Measurements from ENCODE around the gene NTM.

The NTM gene

DNA sequence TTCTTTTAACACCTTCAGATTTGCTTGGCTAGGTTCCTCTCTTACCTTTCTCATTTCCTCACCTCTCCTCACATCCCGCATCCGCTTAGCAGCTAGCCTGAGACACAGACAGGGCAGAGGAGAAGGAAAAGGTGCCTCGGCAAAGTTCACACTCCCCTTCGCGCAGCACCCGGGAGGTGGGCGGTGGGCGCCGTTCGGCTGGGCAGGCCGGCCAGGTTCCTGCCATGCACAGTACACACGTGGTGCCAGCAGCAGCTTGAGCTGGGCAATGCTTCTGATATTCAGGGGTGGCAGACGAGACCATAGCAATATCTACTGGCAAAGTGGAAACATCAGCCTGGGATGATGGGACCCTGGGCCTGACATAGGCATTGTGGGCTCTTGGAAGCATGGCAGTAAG, 3.3 kb downstream of the NTM start:
- DNase-seq = no peak

DNA sequence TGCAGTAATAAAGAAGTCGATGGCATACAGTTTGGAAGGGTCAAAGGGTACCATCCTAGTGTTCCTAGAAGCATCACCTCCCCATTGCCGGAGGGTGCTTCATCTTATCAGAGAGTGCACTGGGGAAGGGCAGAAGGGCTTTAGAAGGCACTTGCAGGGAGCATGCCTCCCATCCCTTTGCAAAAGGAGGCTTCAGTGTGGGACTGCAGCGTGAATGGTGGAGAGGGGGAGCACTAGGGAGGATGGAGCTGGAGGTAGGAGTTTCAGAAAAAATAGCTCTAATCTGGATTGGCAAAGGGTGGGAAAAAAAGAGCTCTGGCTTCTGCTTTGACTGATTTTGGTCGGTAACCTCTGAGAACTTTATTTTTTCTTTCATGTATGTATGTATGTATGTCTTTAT, 5.0 kb downstream of the NTM start:
- DNase-seq = no peak

DNA sequence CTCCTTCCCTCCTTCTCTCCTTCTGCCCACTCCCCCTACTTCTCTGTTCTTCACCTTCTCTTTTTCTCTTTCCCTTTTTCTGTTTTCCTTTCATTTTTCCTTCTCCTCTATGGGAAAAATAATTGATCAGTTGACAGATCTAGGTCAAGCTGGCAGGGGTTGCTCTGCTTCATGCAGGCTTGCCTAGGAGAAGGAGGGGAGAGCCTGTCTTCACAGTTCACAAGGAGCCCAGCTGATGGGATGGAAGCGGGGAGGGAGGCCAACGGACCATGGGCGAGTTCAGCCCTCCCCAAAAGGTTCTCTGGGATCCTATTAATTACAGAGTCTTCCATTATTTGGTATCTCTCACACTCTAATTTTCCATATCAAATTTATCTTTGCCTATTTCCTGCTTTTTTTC, 5.5 kb downstream of the NTM start:
- no peak for DNase-seq

DNA sequence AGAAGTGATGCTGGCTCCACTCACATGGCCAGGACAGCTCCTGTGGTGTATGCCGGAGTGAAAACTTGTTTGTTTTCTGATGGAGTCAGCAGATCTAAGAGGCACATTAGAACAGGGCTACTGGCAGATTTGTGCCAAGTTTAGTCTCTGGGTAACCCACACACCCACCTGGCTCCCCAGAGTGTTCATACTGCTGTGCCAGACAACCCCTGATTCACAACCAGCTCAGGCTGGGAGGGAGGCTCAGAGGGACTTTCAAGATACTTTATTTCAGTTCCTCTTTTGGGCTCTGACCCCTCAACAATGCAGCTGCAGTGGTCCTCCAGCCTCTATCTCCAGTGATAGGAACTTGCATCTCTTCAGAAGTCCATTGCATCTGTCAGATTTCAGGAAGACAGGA, 8.5 kb downstream of the NTM start:
- DNase-seq = no peak

DNA sequence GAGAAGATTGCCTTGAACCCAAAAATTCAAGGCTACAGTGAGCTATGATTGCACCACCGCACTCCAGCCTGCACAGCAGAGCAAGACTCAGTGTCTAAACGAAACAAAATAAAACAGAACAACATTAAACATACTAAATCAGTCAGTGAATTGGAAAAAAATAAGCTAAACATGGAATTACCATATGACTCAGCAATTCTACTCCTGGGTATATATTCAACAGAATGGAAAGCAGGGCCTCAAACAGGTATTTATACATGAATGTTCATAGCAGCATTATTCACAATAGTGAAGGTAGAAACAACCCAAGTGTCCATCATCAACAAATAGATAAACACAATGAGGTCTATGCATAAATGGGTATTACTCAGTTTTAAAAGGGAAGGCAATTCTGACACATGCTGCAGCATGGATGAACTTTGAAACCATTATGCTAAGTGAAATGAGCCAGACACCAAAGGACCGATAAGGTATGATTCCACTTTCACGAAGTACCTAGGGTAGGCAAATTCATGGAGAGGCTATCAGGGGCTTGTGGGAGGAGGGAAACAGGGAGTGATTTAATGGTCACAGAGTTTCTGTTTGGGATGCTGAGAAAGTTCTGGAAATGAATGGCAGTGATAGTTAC, 15.5 kb downstream of the NTM start:
- no peak for DNase-seq

DNA sequence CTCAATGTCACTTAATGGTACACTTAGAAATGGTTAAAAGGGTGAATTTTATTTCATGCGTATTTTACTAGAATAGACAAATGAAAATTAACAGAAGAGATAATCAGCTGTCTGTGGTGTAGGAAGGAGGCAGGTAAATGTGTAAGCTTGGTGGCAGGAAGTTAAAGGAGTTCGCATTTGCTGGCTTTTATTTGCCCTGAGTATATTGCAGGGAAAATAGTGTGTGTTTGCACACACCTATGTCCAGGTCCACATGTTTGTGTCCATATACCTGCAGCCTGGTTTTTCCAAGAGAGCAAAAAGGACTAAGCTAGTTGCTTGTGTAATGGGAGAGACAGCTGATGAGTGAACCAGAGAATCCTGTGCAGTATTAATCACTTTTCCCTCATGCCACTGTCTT, 16.0 kb downstream of the NTM start:
- no peak for DNase-seq

DNA sequence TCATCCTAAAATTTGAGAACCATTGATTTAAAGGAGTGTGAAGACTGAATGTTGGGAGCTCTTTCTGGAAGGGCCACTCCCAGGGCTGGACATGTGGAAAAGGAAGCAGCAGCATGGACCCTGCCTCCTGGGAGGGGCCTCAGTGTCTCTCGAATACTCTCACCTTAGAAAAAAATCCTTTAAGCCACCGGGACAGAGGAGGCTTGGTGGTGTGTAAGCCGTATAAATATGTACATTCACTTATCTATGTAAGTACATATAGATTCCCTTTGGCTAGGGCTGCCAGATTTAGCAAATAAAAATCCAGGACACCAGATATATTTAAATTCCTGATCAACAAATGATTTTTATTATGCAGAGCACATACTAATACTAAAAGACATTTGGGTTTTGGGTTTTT, 17.6 kb downstream of the NTM start:
- no peak for DNase-seq

DNA sequence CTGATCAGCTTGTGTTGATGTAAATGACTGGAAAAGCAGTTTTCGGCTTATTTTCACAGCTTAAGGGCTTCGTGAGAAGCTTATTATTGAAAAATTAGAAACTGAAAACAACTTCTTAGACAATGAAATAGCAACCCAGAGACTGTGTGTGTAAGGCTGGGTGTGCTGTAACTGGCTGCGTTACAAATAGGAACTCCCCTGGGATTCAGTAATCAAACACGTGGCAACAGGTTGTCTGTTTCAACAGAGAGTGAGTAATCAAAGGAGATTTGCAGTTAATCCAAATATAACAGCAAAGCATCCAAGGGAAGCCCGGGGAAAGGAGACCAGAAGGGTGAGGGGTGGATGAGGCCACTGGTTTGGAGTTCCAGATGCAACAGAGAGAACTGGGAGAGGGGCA, 19.2 kb downstream of the NTM start:
- no peak for DNase-seq

DNA sequence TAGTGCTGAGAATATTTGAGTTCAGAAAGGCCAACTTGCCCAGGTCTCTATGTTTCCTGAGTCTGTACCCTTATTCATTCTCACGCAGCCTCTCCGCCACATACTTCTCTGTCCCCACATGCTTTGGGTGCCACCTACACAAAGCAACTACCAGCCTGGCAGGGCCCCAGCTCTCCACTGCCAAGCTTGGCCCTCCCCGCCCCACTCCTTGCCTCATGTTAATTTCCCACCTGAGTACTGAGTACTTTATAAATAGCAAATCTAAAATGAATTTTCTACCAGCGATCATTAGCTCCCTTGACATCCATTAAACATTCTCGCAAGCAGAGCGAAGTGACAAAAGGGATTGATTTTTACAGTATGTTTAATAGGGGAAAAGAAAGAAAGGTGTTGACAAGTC, 20.8 kb downstream of the NTM start:
- no peak for DNase-seq

DNA sequence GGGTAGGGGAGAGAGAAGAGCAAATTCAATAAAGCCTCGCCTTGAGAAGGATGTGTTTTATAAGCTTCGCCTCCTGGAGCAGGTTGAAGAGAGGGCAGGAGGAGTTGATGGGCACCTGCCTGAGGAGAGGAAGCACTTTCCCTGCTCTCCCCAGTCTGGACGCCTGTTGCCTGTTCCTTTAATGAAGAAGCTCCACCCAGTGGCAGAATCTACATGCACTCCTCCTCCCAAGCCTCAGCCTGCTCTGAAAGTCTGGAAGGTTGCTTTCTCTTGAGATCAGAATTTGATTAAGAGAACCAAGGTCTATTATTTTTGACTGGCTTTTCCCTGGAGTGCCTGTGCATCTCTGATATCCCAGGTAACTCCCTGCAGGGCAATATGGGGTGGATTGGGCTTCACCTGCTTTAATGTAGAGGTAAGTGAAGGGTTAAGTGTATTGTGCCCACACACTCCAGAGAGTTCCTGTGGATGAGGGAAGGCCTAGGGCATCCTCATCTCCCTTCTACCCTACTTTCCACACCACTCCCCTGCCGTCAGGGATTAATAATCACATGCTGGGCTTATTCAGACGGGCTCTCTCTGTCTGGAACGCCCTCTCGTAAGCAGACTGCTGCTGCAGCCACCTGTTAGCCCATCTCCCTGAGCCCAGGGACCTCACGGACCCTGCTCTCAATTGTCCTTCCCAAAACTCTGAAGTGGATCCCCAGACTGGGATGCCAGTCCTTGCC, 22.3 kb downstream of the NTM start:
- DNase-seq = no peak

DNA sequence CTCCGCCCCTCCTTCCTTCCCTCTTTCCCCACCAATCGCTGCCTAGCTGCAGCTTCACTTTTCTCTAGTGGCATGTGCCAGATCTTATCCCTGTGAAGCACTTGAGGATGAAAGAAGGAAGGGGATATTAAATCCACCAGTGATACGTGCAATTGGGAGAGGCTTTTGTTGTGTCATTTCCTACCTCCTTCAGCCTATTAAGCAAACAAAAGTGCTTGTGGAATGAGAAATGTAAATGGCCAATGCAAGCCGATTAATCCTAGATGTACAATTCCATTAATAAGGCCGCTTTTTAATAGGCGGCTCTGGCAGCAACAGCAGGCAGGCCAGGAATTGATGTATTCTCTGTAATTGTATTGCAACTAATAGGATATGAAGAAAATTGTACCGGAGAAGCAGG, 23.3 kb downstream of the NTM start:
- DNase-seq = no peak

DNA sequence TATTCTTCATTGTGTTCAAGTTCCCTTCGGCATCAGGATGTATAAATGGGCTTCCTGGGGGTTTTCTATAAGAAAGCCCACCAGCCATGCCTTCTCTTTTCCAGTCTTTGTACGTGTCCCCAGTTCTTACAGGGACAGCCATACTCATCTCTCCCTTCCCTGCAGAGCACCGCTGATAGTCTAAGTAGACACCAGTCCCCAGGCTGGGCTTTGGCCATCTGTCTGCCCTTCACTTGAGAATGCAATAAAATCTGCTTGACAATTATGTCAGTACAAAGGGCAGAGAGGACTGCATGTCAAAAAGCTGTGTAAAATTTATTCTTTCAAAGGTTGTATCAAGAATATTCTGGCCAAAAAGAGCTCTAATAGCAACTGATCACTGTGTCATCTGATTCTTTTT, 27.3 kb downstream of the NTM start:
- no peak for DNase-seq

DNA sequence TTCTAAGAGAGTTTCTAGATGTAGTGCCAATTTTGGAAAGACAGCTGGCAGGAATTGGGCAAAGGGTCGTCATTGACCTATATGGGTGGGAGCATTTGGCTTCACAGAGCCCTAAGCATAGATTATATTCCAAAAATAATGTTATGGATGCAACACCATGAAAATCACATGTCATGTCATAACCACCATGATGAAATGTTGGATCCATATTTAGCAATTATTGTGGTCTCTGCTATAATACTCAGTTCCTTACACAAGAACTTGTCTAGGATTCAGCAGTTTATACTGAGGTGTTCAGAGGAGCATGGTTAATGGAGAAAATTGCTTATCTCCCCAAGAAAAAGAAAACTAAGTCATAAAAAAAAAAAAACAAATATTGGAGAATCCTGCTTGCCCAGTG, 31.6 kb downstream of the NTM start:
- DNase-seq = no peak

DNA sequence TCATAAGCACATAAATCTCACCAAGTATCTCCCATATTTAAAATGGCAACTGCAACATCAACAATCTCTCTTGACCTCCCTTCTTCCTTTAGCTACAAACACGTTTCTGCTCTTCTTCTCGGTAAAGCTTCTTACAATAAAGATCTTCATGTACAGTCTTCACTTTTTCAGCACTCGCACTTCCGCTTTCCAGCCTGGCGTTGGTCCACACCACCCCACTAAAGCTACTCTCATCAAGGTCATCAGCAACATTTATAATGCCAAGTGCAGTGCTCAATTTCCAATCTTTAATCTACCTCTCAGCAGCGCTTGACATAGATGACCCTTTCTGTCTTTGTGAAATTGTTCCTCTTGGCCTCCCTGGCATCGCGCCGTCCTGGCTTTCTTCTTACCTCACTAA, 33.6 kb downstream of the NTM start:
- DNase-seq = no peak

DNA sequence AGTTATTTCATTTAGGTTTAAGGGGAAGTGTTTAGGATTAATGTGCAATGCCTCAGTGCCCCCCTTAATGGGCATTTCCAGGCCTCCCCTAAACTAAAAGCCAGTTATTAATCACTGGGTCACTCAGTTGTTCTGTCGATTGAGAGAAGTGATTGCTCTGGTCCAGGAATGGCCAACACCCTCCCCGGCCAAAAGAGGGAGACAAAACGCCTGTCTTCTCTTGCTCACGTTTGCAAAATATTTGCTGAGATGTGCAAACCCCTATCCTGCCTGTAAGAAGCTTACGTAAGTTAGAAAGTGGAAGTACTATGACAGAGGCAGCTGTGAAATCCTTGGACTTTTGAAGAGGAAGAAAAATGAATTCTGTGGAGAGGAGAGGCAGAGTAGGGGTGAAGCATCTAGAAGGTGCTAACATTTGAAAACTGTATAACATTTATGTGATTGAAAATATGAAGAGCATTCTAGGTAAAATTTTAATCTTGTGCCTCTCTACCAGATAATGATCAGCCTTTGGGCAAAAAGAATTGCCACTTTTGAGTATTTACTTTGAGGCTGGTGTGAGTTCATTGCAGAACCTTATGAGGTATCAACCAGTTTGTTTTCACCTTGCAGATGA, 37.7 kb downstream of the NTM start:
- no peak for DNase-seq

DNA sequence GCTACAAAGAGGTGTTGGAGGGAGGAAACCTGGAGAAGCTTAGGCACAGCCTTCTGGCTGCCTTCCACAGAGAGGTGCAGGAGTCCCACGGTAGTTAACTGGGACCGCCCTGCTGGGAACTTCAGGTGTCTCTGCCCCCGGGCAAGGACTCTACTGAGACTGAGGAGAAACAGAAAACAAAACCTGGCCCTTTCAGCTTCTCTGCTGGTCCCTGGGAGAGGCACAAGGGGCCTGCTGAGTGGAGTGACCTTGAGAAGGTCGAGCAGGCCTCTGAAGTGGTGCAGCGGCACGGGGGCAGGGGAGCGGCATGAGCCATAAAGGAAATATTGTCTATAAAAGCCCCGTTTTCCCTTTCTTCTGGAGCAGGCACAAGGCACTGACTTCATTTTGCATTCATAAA, 38.9 kb downstream of the NTM start:
- no peak for DNase-seq

DNA sequence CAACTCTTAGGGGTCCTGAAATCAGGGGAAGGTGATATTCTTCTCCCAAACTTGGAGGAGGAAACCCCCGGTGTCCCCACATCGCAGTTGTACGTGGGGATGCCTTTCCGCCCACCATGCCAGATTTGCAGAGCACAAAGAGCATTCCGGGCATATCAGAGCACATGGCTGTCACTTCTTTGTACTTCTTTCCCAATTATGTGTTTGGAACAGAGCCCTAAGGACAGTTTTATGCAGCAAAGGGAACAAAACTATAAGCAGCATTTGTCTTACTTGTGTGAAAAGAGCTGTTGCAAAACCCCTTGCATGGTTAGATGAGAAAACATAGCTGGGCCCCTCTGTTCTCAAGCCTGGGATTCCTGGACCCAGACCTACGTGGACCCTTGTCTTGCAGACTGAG, 41.2 kb downstream of the NTM start:
- no peak for DNase-seq

DNA sequence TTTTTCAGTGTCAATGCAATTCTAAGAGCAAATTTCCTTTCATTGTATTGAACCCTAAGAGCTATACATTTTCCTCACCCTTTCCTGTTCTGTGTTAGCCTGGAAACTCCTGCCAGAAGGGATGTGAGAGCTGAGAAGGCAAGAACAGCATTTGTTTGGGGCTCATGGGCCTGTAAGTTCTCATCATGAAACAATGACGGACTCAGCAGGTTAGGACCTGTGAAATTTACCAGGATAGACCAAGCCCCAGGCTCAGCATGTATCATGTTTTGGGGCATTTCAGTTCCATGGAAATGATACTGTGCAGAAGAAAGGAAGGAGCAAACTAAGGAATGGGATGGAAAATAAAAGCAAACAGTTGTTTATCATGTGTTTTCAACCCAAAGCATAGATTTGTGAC, 41.6 kb downstream of the NTM start:
- DNase-seq = no peak

DNA sequence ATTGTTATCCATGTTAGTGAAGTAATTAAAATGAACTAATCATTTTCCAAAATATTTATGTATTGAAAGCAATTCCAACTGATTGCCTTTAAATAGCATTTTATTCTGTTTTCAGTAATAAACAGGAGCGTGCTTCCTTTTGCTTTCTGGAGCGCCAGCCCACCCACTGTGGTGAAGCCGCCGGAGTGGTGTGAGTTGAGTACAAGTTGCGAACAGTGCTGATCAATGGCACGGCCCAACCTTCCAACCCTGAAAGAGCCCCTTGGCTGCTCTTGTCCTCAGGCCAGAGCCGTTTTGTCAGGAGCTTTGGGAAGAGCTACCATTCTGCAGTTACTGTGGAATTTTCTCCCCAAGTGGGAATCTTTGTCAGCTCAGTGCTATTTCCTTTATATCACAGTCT, 42.8 kb downstream of the NTM start:
- no peak for DNase-seq

DNA sequence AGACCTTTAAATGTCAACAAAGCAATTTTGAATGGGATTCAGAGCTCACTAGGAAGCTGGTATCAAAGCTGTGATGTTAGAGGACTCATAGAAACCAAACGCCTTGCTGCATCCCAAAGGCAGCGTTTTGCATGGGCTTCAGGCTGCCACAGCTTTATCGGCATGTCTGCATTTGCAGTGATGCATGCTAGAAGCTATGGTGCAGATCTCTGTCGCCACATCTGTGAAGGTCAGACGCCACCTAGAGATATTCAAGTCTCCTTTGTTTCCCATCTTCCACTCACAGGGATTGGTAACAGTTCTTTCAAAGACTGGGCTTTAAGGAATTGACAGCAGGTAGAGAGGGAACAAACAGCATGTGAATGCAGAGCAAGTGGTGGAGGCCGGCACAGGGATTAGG, 47.8 kb downstream of the NTM start:
- no peak for DNase-seq

DNA sequence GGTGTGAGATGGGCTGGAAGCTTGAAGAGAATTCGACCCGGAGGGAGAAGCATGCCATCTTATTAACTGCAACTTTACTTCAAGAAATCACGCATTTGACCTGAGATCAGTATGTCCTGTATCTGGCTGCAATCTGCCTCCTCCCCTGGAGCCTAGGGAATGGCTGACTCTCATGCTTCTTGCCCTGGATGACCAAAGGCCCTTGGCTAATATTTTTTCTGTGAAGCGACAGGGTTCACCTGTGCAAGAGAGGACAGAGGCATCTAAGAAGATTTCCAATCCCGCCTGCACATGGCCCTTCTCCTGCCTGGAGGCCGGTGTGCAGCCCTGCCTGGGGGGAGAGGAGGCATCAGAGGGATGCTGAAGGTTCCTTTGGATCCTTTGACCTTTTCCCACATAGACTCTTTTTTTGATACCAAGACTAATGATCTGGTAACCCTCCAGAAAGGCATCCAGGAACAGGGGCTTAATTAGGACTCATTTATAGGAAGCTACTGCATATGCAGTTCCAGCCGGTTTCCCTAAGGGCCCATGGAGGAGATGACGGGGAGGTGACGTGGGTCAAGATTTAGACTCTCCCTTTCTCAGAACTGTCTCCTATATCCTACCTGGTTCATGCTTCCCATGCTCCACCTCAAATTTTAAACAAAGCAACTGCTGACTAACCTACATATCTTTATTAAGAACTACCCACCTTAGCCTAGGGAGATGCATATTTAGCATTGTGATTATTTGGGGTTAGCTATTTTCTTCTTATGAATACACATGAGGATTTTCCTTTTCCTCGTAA, 50.8 kb downstream of the NTM start:
- no peak for DNase-seq

DNA sequence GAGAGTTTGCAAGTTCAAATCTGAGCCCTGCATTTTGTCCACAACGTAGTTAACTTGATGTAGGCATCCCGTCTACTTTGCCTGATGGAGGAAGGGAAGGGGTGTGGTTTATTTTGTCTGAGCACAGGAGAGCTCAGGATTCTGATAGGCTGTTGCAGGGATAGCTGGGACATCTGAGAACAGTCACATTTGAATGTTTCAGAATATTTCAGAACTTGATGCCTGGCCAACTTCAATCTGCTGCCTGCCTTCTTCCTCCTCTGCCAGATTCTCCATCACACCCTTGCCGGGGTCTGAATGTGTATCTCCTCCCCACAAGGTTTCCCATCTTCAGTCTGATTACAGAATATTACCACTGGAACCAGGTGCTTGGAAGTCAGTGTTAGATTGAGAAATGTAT, 51.6 kb downstream of the NTM start:
- DNase-seq = no peak

DNA sequence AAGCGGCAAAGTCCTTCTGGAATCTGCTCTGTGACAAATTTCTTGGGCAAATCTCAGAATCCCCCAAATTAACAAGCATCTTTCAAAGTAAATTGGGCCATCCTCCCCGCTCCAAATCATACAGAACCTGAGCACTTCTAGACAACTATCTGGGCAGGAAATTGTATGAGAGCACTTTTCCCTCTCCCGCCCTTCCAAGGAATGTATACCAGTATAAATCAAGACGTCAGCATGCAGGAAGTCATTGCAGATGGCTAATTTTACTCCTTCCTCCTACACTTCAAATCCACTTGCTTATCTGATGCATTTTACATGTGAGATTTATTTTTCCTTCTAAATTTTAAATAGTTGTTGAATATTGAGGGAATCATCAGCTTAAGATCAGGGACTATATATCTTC, 52.1 kb downstream of the NTM start:
- no peak for DNase-seq

DNA sequence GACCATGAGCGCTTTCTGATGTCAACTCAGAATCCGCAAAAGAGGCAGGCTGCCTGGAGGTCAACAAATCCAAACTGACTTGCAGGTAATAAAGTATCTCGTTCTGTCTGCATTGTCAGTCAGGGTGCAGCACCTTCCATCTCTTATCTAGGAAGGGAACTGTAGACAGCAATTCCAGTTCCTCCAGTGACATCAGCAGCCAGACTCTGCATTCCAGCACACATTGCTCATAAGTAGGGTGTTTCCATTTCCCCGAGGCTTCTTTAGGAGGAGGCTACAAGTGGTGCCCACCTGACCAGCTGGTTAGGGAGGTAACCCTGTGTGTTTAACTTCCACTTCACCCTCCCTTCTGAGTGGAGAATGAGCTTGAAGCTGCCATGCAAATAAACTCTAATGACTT, 53.3 kb downstream of the NTM start:
- no peak for DNase-seq

All from cerebellar nuclear complex (tissue), 1 donor.